Measurements from ENCODE around the gene UQCRFS1. TPM values are rescaled to one million over a fixed set of nuclear protein-coding genes. Genes with fewer than 3 reads are reported as not detected.

UQCRFS1 gene
- total RNA-seq, 3 donors from 2014 or later: 53.7 to 68.8 (median 68.5) TPM

DNA sequence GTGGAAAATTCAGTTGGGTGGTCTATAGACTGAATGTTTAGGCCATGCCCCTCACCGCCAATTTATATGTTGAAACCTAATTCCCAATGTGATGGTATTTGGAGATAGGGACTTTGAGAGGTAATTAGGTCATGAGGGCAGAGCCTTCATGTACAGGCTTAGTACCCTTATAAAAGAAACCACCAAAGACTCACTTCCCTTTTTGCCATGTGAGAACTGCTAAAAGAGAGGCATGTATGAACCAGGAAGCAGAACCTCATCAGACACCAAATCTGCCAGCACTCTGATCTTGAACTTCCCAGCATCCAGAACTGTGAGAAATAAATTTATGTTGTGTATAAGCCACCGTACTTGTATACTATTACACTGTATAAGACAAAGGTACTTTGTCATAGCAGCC is 40.6 kb downstream of the UQCRFS1 start:
- intact Hi-C loops (cut with DNase I, micrococcal nuclease): no loop called here
- H3K9me3 ChIP-seq: peaks cover 34% of the 10 kb centered on the region

DNA sequence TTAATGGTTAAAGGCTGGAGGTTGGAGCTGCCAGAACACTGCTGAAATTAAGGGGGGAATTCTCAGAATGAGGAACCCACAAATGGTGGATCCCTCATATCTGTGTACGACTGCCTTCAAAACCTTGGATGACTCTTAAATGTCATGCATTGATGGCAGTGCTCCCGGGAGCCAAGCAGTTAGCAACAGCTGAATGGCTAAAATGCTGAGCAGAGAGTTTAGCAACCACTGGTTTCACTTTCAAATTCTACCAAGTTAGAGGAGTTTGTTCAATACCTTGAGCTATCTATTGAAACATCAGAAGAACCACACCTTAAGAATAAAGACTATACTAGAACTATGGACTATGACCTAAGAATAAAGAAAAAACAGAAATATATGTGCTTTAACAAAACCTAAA is 41.4 kb downstream of the UQCRFS1 start:
- peaks cover 27% of the 10 kb centered on the region for H3K9me3 ChIP-seq
- intact Hi-C loops (cut with DNase I, micrococcal nuclease): no loop called here
- TF ChIP-seq, protein P1, sequence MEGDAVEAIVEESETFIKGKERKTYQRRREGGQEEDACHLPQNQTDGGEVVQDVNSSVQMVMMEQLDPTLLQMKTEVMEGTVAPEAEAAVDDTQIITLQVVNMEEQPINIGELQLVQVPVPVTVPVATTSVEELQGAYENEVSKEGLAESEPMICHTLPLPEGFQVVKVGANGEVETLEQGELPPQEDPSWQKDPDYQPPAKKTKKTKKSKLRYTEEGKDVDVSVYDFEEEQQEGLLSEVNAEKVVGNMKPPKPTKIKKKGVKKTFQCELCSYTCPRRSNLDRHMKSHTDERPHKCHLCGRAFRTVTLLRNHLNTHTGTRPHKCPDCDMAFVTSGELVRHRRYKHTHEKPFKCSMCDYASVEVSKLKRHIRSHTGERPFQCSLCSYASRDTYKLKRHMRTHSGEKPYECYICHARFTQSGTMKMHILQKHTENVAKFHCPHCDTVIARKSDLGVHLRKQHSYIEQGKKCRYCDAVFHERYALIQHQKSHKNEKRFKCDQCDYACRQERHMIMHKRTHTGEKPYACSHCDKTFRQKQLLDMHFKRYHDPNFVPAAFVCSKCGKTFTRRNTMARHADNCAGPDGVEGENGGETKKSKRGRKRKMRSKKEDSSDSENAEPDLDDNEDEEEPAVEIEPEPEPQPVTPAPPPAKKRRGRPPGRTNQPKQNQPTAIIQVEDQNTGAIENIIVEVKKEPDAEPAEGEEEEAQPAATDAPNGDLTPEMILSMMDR (IDR thresholded peaks at IDR 0.05): no peak

More for the DNA sequence above, 40.6 kb downstream of the UQCRFS1 start:
- DNase-seq (no peak), ATAC-seq (no peak)
- TF ChIP-seq, protein P1 (IDR thresholded peaks at IDR 0.05): no peak
- H3K4me1 ChIP-seq (ENCODE audit: low read depth): no peaks in the 10 kb centered on the region
- H3K4me3 ChIP-seq: no peak overlapping the region
- H3K36me3 ChIP-seq (ENCODE audit: low read depth): no peaks in the 10 kb centered on the region

DNA sequence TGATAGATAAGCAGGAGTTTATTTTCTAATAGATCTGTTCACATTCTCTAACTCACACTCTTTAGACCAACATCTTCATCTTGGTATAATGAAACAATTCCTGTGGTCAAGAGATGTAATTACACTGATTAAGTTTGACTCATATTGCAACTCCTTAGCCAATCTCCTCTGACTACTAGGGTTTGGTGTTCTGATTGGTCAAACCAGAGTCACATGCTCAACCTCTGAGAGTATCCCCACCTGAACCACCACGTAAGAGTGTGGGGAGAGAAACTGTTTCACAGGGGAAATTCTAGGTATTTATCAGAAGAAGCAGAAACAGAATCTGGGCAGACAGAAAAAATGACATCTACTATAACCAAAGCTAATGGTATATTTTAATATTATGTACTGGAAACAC is 42.4 kb downstream of the UQCRFS1 start:
- Histone ChIP-seq H3K9me3 (peaks cover 18% of the 10 kb centered on the region), H3K4me1 (ENCODE audit: low read depth) (no peaks in the 10 kb centered on the region), H3K36me3 (ENCODE audit: low read depth) (no peaks in the 10 kb centered on the region), H3K4me3 (no peak overlapping the region)
- no peak for ATAC-seq
- intact Hi-C loops (cut with DNase I, micrococcal nuclease): no loop called here
- TF ChIP-seq, protein P1 (IDR thresholded peaks at IDR 0.05): no peak
- DNase-seq: no peak

More for the DNA sequence above, 41.4 kb downstream of the UQCRFS1 start:
- Histone ChIP-seq H3K4me1 (ENCODE audit: low read depth) (no peaks in the 10 kb centered on the region), H3K36me3 (ENCODE audit: low read depth) (no peaks in the 10 kb centered on the region), H3K4me3 (no peak overlapping the region)
- no peak for ATAC-seq
- no peak for DNase-seq

DNA sequence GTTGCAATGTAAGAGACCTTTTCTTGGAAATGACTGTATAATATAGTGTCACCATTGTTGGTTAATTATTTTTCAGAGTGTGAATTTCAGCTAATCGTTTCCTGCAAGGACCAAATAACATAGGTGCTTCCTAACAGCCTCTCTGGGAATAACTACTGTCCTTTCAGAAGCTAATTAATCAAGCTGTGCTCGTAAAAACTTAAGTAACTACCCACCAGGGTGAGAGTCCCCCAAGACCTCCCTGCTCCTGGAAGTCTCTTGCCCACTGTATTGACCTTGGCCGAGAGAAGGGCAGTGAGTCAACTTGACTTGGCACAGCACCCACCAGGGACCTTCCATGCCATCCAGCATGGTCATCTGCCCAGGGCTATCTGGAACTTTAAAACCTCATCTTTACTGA is 50.3 kb downstream of the UQCRFS1 start:
- TF ChIP-seq, protein P1 (IDR thresholded peaks at IDR 0.05): no peak
- intact Hi-C loops (cut with DNase I, micrococcal nuclease): no loop called here
- no peak overlapping the region for H3K4me3 ChIP-seq
- DNase-seq: no peak
- ATAC-seq: no peak
- no peaks in the 10 kb centered on the region for H3K36me3 ChIP-seq (ENCODE audit: low read depth)
- H3K9me3 ChIP-seq: peaks cover 5% of the 10 kb centered on the region
- H3K4me1 ChIP-seq (ENCODE audit: low read depth): no peaks in the 10 kb centered on the region

DNA sequence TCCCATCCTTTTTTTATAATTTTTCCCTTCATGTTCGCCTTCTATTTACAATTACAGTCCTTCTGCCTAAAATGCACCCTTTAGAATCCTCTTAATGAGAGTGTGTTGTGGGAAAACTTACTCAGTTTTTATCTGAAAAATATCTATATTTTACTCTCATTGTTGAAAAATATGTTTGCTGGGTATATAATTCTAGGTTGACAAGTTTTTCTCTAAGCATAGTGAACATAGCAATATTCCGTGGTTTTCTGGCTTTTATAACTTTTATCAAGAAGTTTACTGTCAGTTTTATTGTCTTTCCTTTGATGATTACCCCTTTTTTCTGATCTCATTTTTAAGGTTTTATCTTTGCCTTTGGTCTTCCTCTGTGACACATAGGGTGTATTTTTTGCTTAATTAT is 57.3 kb downstream of the UQCRFS1 start:
- TF ChIP-seq, protein P1 (IDR thresholded peaks at IDR 0.05): no peak
- H3K9me3 ChIP-seq: peaks cover 38% of the 10 kb centered on the region
- no peak overlapping the region for H3K4me3 ChIP-seq
- no peaks in the 10 kb centered on the region for H3K36me3 ChIP-seq (ENCODE audit: low read depth)
- no peaks in the 10 kb centered on the region for H3K4me1 ChIP-seq (ENCODE audit: low read depth)
- DNase-seq (no peak), ATAC-seq (no peak)
- intact Hi-C loops (cut with DNase I, micrococcal nuclease): no loop called here

Data from mucosa of descending colon (tissue), 3 donors.